Right ventricle myocardium superior (tissue), 1 donor: ENCODE data around the gene ANG. TPM values are rescaled to one million over a fixed set of nuclear protein-coding genes. Genes with fewer than 3 reads are reported as not detected.
"Not testable (repeated sequence)": the region's sequence is repeated elsewhere in the genome, so short reads cannot be mapped to it uniquely, and the experiment has no call there.

ENCODE experiments used
- ATAC-seq: fragments of 200-7000 bp; cut with Tn5 transposase; one replicate; pipeline ENCODE4 v1.9.1; 2020; ENCODE audit warnings: mild to moderate bottlenecking; ENCODE audit not compliant: poor library complexity
- DNase-seq: peaks from one replicate; pipeline ENCODE4 v3.0.0-alpha.2; 2020
- intact Hi-C: fragments of 100-400 bp; cut with DNase I; formaldehyde crosslinking; loops from one replicate; pipeline ENCODE4 v1.11.2; 2022
- total RNA-seq: library from RNA; stranded (reverse); fragmentation: NEBNext Ultra II Directional; extraction: Animal tissue kit (Norgen Biotek cat#: 25700); gene quantifications from one replicate; pipeline ENCODE4 v1.2.1, GENCODE V29; 2021
- donor health status: DM: no; HTN: yes; CAD: no; lungs with severe emphysema.

Gene ANG
- total RNA-seq, 1 donor from 2014 or later: 5.3 TPM

- ATAC-seq (peak; percentile 92), DNase-seq (no peak)
- intact Hi-C loops: loop anchor here (10.0 kb wide), 1 partner anchor 284 kb away; no protein-coding TSS in a partner anchor
Observed at GRCh38 chr14:20690848-20691640, 2.5 kb downstream of the ANG start.

GRCh38 chr14:20692116-20692751 is 3.7 kb downstream of the ANG start:
- no peak for DNase-seq
- no peak for ATAC-seq
- intact Hi-C loops: loop anchor here (2.0 to 10.0 kb wide), 2 partner anchors 165 to 283 kb away; no protein-coding TSS in a partner anchor

- intact Hi-C loops: loop anchor here (5.0 to 10.0 kb wide), 2 partner anchors 278 to 411 kb away; no protein-coding TSS in a partner anchor
- DNase-seq (no peak), ATAC-seq (no peak)
Observed at GRCh38 chr14:20696764-20697163, 8.2 kb downstream of the ANG start.

- DNase-seq (peak; percentile 68), ATAC-seq (peak; percentile 94)
- intact Hi-C loops: loop anchor here (5.0 to 10.0 kb wide), 2 partner anchors 277 to 410 kb away; no protein-coding TSS in a partner anchor
Observed at GRCh38 chr14:20697273-20698017, 8.9 kb downstream of the ANG start.

GRCh38 chr14:20698018-20698329 is 9.4 kb downstream of the ANG start:
- no peak for DNase-seq
- no peak for ATAC-seq
- intact Hi-C loops: loop anchor here (5.0 to 10.0 kb wide), 2 partner anchors 277 to 409 kb away; no protein-coding TSS in a partner anchor

- intact Hi-C loops: loop anchor here (5.0 to 10.0 kb wide), 2 partner anchors 276 to 408 kb away; no protein-coding TSS in a partner anchor
Observed at GRCh38 chr14:20698934-20699333, 10.4 kb downstream of the ANG start.

GRCh38 chr14:20699931-20700330 is 11.4 kb downstream of the ANG start:
- ATAC-seq (no peak), DNase-seq (no peak)
- intact Hi-C loops: loop anchor here (5.0 to 10.0 kb wide), 2 partner anchors 275 to 407 kb away; no protein-coding TSS in a partner anchor

More at GRCh38 chr14:20698934-20699333, 10.4 kb downstream of the ANG start:
- no peak for ATAC-seq
- no peak for DNase-seq

GRCh38 chr14:20700965-20701364 is 12.4 kb downstream of the ANG start:
- DNase-seq, ATAC-seq, intact Hi-C loops: not testable (repeated sequence)

- ATAC-seq: no peak
- intact Hi-C loops: no loop called here
- no peak for DNase-seq
Observed at GRCh38 chr14:20706657-20707355, 18.2 kb downstream of the ANG start.

- DNase-seq (no peak), ATAC-seq (no peak)
- intact Hi-C loops: no loop called here
Observed at GRCh38 chr14:20707622-20708021, 19.1 kb downstream of the ANG start.

GRCh38 chr14:20711261-20711660 is 22.7 kb downstream of the ANG start:
- intact Hi-C loops: no loop called here
- DNase-seq: no peak
- no peak for ATAC-seq

GRCh38 chr14:20711685-20712084 is 23.1 kb downstream of the ANG start:
- DNase-seq (no peak), ATAC-seq (no peak)
- intact Hi-C loops: no loop called here

GRCh38 chr14:20712904-20713303 is 24.3 kb downstream of the ANG start:
- ATAC-seq (no peak), DNase-seq (no peak)
- intact Hi-C loops: no loop called here

- intact Hi-C loops: no loop called here
- DNase-seq: peak; percentile 87
- ATAC-seq: peak; percentile 87
Observed at GRCh38 chr14:20714593-20715250, 26.2 kb downstream of the ANG start.

GRCh38 chr14:20719777-20720176 is 31.2 kb downstream of the ANG start:
- ATAC-seq: no peak
- no peak for DNase-seq
- intact Hi-C loops: no loop called here

- DNase-seq (no peak), ATAC-seq (no peak)
- intact Hi-C loops: no loop called here
Observed at GRCh38 chr14:20720741-20721140, 32.2 kb downstream of the ANG start.

GRCh38 chr14:20722016-20722415 is 33.5 kb downstream of the ANG start:
- DNase-seq: no peak
- no peak for ATAC-seq
- intact Hi-C loops: no loop called here

- peak; percentile 51 for ATAC-seq
- DNase-seq: no peak
- intact Hi-C loops: no loop called here
Observed at GRCh38 chr14:20723488-20723887, 34.9 kb downstream of the ANG start.
